ENCODE results near the gene OSBPL1A. TPM values are rescaled to one million over a fixed set of nuclear protein-coding genes. Genes with fewer than 3 reads are reported as not detected.

OSBPL1A gene
- total RNA-seq, 4 donors from 2014 or later: 10.0 to 30.9 (median 15.1) TPM

- Histone ChIP-seq H3K27ac (no peak overlapping the region), H3K36me3 (peaks cover 0 to 33% (median 0%) of the 10 kb centered on the region in 3 donors), H3K9me3 (no peaks in the 10 kb centered on the region), H3K27me3 (no peaks in the 10 kb centered on the region), H3K4me1 (no peaks in the 10 kb centered on the region), H3K4me3 (no peak overlapping the region)
- WGBS, 2 donors: 32 to 36% methylated on average over 2 of the region's 2 CpGs
- TF ChIP-seq POLR2A (IDR thresholded peaks at IDR 0.05): no peak
- TF ChIP-seq, protein P1, sequence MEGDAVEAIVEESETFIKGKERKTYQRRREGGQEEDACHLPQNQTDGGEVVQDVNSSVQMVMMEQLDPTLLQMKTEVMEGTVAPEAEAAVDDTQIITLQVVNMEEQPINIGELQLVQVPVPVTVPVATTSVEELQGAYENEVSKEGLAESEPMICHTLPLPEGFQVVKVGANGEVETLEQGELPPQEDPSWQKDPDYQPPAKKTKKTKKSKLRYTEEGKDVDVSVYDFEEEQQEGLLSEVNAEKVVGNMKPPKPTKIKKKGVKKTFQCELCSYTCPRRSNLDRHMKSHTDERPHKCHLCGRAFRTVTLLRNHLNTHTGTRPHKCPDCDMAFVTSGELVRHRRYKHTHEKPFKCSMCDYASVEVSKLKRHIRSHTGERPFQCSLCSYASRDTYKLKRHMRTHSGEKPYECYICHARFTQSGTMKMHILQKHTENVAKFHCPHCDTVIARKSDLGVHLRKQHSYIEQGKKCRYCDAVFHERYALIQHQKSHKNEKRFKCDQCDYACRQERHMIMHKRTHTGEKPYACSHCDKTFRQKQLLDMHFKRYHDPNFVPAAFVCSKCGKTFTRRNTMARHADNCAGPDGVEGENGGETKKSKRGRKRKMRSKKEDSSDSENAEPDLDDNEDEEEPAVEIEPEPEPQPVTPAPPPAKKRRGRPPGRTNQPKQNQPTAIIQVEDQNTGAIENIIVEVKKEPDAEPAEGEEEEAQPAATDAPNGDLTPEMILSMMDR (IDR thresholded peaks at IDR 0.05): no peak
- intact Hi-C loops (cut with DNase I): loop anchor here (10.0 kb wide), 1 partner anchor 113 kb away; no protein-coding TSS in a partner anchor
- no peak for DNase-seq
These were observed 215.8 kb downstream of the OSBPL1A start for GRCh38 chr18:24181806-24182205.

DNA sequence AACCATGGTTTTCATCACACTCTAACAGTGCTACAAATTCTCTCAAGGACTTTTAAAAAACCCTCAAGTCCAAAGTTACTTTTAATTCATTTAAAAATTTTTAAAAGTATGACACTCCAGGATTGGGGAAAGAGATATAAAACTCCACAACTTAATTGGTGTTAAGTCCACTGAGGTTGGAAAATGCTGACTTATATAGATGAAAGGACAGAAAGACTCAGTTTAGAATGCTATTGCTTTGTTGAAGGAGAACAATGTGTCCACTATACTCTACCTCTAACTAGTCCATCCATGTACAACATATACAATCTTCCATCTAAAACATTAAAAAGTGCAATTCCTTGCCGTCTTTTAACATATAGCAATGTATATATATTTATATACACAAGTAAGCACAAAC lies 217.6 kb downstream of the OSBPL1A start:
- intact Hi-C loops (cut with DNase I): loop anchor here (10.0 kb wide), 1 partner anchor 115 kb away; no protein-coding TSS in a partner anchor
- Histone ChIP-seq H3K27ac (no peak overlapping the region), H3K27me3 (no peaks in the 10 kb centered on the region), H3K9me3 (no peaks in the 10 kb centered on the region), H3K36me3 (peaks cover 0 to 27% (median 0%) of the 10 kb centered on the region in 3 donors), H3K4me1 (no peaks in the 10 kb centered on the region), H3K4me3 (no peak overlapping the region)
- 81 to 97% methylated on average over 1 of the region's 1 CpG for WGBS, 2 donors
- no peak for DNase-seq
- TF ChIP-seq, protein P1 (IDR thresholded peaks at IDR 0.05): no peak
- no peak for TF ChIP-seq POLR2A (IDR thresholded peaks at IDR 0.05)

DNA sequence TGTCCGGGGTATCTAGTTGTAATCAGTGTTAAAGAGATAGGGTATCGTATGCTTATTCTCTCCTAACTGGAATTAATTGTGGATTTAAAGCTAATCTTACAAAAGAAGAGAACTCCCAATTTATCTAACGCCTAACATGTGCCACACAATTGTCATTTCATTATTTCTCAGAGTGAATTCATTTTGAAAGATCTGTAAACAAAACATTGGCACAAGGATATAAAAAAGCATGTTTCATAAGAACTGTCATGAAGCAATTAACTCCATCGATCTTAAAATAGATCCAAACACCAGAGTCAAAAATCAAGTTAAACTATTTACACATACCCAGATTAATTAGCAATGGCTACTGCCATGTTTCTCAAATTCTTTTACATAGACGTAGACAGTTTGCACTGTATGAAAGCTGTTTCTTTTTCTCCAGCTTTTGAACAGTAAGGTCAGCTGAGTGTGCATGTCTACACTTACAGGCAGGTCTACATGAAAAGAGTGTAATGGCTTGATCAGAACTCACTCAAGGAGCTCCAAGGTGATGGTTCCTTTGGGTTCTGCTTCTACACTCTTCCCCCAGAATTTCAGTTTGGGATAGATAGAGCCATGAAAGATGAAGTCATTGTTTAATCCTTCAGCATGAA lies 220.0 kb downstream of the OSBPL1A start:
- peaks cover 0 to 41% (median 0%) of the 10 kb centered on the region in 3 donors for H3K36me3 ChIP-seq
- H3K27me3 ChIP-seq: no peaks in the 10 kb centered on the region
- H3K27ac ChIP-seq: no peak overlapping the region
- DNase-seq: no peak
- TF ChIP-seq, protein P1 (IDR thresholded peaks at IDR 0.05): no peak
- no peak for TF ChIP-seq POLR2A (IDR thresholded peaks at IDR 0.05)
- H3K9me3 ChIP-seq: no peaks in the 10 kb centered on the region
- no peaks in the 10 kb centered on the region for H3K4me1 ChIP-seq
- WGBS, 2 donors: 69 to 83% methylated on average over 5 of the region's 5 CpGs
- no peak overlapping the region for H3K4me3 ChIP-seq
- intact Hi-C loops (cut with DNase I): no loop called here

GRCh38 chr18:24176727-24177416 lies 220.8 kb downstream of the OSBPL1A start:
- H3K4me3 ChIP-seq: no peak overlapping the region
- WGBS, 2 donors: 66% methylated on average over 7 of the region's 7 CpGs
- TF ChIP-seq POLR2A (IDR thresholded peaks at IDR 0.05): no peak
- TF ChIP-seq, protein P1 (IDR thresholded peaks at IDR 0.05): peak in 5 of 6 experiments; percentile 51 to 66 (median 57)
- intact Hi-C loops (cut with DNase I): no loop called here
- no peak for DNase-seq
- H3K27ac ChIP-seq: no peak overlapping the region
- H3K27me3 ChIP-seq: no peaks in the 10 kb centered on the region
- H3K36me3 ChIP-seq: peaks cover 0 to 41% (median 0%) of the 10 kb centered on the region in 3 donors
- no peaks in the 10 kb centered on the region for H3K9me3 ChIP-seq
- no peaks in the 10 kb centered on the region for H3K4me1 ChIP-seq

- Histone ChIP-seq H3K27ac (no peak overlapping the region), H3K9me3 (no peaks in the 10 kb centered on the region), H3K36me3 (peaks cover 0 to 50% (median 0%) of the 10 kb centered on the region in 3 donors), H3K27me3 (no peaks in the 10 kb centered on the region), H3K4me3 (no peak overlapping the region), H3K4me1 (no peaks in the 10 kb centered on the region)
- intact Hi-C loops (cut with DNase I): no loop called here
- WGBS, 2 donors: 70 to 84% methylated on average over 3 of the region's 3 CpGs
- DNase-seq: no peak
- TF ChIP-seq POLR2A (IDR thresholded peaks at IDR 0.05): no peak
- TF ChIP-seq, protein P1 (IDR thresholded peaks at IDR 0.05): no peak
These were observed 223.6 kb downstream of the OSBPL1A start for GRCh38 chr18:24173997-24174396.

All from esophagus squamous epithelium (tissue), 5 donors.